Stimulated activated naive CD8-positive, alpha-beta T cell treated with anti-CD3 and anti-CD28 coated beads, Interleukin-15, amount 100 ng/mL, for 72 hours (primary cell): ENCODE data around the gene RPL26.
"Not testable (repeated sequence)": the region's sequence is repeated elsewhere in the genome, so short reads cannot be mapped to it uniquely, and the experiment has no call there.

Experiments used
- ATAC-seq: fragments of 150-1000 bp; cut with Tn5 transposase; 2 replicates; pipeline ENCODE4 v1.10.0; 2021; ENCODE audit warnings: mild to moderate bottlenecking, moderate library complexity
- DNase-seq, 2 donors: peaks; one replicate each; pipeline ENCODE4 v3.0.0; 2021 to 2022
- H3K27ac Mint-ChIP-seq, 2 donors: one replicate each; pipeline ENCODE4 v1.8.0; 2022; ENCODE audit warnings: mild to moderate bottlenecking in 2 of 2, mixed read lengths in 2 of 2, moderate library complexity in 2 of 2
- H3K27me3 Mint-ChIP-seq: one replicate; pipeline ENCODE4 v1.8.0; 2022; ENCODE audit warnings: mixed read lengths
- H3K4me1 Mint-ChIP-seq: one replicate; pipeline ENCODE4 v1.8.0; 2022; ENCODE audit warnings: mild to moderate bottlenecking, mixed read lengths
- H3K4me3 Mint-ChIP-seq, 2 donors: one replicate each; pipeline ENCODE4 v1.8.0; 2022; ENCODE audit warnings: mild to moderate bottlenecking in 2 of 2, mixed read lengths in 2 of 2, moderate library complexity in 1 of 2
- H3K9me3 Mint-ChIP-seq, 2 donors: one replicate each; pipeline ENCODE4 v1.8.0; 2022; ENCODE audit warnings: mixed read lengths in 2 of 2

The RPL26 gene

DNA sequence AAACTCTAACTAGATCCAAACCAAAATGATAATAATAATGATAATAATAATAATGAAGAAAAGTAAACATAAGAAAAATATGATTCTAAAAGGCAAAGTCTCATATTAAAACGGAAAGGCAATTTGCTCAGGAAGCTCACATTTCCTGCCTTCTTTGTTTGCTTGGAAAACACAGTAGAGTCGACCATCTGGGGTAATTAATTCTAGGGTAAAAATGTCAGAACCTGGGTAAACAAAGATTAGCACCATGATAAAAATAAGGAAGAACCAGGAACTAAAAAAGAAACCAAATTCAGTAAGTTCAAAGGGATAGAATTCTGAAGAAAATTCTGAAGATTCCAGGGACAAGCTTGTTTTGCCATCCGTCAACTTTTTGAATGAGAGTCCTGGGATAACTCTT is 22.7 kb downstream of the RPL26 start:
- Mint-ChIP-seq H3K27me3 (no peaks in the 10 kb centered on the region), H3K4me1 (peaks cover 11% of the 10 kb centered on the region), H3K9me3 (no peaks in the 10 kb centered on the region), H3K27ac (no peak overlapping the region), H3K4me3 (no peak overlapping the region)
- DNase-seq, result no peak
- no peak for ATAC-seq

DNA sequence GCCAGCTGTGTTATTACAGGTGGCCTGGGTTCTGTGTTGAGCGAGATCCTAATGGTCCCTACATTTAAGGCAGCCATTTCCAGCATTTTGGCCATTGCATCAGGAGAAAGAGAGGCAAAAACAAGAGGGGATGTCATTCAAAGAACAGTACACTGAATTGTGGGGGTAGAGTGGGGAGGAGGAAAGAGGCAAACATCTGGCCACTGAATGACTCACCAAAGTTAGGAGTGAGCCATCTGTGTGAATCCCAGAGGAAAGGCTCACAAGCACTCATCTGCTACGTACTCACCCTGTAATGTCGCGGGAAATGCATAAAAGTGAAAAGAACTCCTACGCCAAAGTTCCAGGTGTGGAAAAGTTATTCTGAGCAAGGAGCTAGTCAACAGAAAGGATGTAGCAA is 23.2 kb downstream of the RPL26 start:
- peaks cover 11% of the 10 kb centered on the region for H3K4me1 Mint-ChIP-seq
- no peaks in the 10 kb centered on the region for H3K27me3 Mint-ChIP-seq
- DNase-seq (no peak), ATAC-seq (no peak)
- no peak overlapping the region for H3K27ac Mint-ChIP-seq
- no peak overlapping the region for H3K4me3 Mint-ChIP-seq
- no peaks in the 10 kb centered on the region for H3K9me3 Mint-ChIP-seq

DNA sequence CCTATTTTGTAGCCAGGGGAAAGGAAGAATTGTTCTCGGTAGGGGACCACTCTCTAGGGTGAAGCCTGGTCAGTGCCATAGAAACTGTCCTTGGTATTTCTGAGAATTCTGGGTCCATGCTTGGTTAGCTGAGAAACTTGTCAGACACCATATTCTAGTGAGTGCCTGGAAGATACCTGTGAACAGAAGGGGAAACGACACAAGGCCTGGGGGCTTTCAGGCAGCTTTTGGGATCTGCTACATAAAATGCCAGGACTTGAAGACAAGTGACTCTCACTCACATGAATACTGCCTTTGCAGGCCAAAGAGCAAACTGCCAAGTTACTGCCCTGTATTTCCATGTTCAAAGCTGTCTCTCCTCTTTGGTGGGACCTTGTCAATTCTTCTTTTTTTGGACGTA is 25.1 kb downstream of the RPL26 start:
- peaks cover 11% of the 10 kb centered on the region for H3K4me1 Mint-ChIP-seq

DNA sequence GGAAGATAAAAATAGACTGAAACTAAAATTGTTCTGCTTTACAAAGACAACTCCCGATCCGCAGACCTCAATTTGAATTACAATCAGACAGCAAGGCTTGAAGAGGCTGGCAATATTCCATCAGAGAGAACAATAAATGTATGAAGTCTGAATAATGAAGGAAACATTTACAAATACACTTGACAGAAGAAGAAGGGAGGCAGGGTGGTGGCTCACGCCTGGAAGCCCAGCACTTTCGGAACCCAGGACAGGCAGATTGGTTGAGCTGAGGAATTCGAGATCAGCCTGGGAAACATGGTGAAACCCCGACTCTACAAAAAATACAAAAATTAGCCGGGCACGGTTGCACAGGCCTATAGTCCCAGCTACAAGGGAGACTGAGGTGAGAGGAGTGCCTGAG is 28.8 kb downstream of the RPL26 start:
- Mint-ChIP-seq H3K4me1 (no peaks in the 10 kb centered on the region), H3K27me3 (peaks cover 13% of the 10 kb centered on the region), H3K27ac (peak overlapping the region in 1 of 2 donors; percentile 16), H3K9me3 (no peaks in the 10 kb centered on the region), H3K4me3 (no peak overlapping the region)
- ATAC-seq, result no peak
- DNase-seq, result no peak

More for the DNA sequence above, 25.1 kb downstream of the RPL26 start:
- DNase-seq (no peak), ATAC-seq (no peak)
- Mint-ChIP-seq H3K4me3 (no peak overlapping the region), H3K27ac (no peak overlapping the region), H3K9me3 (no peaks in the 10 kb centered on the region), H3K27me3 (no peaks in the 10 kb centered on the region)

DNA sequence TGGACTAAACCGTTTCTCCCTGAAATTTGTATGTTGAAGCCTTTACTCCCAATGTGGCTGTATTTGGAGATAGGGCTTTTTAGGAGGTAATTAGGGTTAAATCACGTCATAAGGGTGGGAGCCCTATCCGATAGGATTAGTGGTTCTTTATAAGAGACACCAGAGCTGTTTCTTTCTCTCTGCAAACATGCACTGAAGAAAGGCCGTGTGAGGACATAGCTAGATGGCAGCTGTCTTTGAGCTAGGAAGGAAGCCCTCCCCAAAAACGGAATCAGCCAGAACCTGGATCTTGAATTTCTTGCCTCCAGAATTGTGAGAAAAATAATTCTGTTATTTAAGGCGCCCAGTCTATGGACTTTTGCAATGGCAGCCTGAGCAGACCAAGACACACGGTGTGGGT is 29.3 kb downstream of the RPL26 start:
- Mint-ChIP-seq H3K27ac (peak overlapping the region in 1 of 2 donors; percentile 19), H3K4me1 (no peaks in the 10 kb centered on the region), H3K27me3 (peaks cover 13% of the 10 kb centered on the region), H3K9me3 (no peaks in the 10 kb centered on the region), H3K4me3 (no peak overlapping the region)
- no peak for ATAC-seq
- no peak for DNase-seq

DNA sequence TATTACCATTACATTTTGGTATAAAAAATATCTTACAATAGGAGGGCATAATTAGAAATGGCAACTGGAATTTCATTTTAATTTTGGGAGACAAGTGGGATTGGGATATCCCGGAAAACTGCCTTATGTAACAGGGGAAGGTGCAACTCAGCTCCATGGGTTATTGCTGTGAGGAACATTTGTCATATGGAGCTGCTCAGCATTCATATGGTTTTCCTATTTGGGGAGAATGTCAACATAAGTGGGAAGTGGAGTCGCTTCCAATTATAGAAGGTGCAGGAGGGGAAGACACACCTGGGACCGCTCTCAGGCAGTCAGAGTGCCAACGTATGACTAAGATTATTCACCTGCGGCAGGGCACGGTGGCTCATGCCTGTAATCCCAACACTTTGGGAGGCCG is 32.7 kb downstream of the RPL26 start:
- no peak for DNase-seq
- Mint-ChIP-seq H3K27me3 (peaks cover 43% of the 10 kb centered on the region), H3K4me1 (peaks cover 4% of the 10 kb centered on the region), H3K9me3 (no peaks in the 10 kb centered on the region), H3K4me3 (no peak overlapping the region), H3K27ac (no peak overlapping the region)
- ATAC-seq, result no peak

DNA sequence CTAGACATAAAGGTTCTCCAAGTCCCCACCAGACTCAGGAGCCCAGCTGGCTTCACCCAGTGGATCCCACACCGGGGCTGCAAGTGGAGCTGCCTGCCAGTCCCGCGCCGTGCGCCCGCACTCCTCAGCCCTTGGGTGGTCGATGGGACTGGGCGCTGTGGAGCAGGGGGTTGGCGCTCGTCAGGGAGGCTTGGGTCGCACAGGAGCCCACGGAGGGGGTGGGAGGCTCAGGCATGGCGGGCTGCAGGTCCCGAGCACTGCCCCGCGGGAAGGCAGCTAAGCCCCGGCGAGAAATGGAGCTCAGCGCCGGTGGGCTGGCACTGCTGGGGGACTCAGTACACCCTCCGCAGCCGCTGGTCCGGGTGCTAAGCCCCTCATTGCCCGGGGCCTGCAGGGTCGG is 36.0 kb downstream of the RPL26 start:
- DNase-seq, H3K9me3 Mint-ChIP-seq, H3K27ac Mint-ChIP-seq, ATAC-seq, H3K4me3 Mint-ChIP-seq: not testable (repeated sequence)
- Mint-ChIP-seq H3K27me3 (peaks cover 51% of the 10 kb centered on the region), H3K4me1 (peaks cover 12% of the 10 kb centered on the region)

DNA sequence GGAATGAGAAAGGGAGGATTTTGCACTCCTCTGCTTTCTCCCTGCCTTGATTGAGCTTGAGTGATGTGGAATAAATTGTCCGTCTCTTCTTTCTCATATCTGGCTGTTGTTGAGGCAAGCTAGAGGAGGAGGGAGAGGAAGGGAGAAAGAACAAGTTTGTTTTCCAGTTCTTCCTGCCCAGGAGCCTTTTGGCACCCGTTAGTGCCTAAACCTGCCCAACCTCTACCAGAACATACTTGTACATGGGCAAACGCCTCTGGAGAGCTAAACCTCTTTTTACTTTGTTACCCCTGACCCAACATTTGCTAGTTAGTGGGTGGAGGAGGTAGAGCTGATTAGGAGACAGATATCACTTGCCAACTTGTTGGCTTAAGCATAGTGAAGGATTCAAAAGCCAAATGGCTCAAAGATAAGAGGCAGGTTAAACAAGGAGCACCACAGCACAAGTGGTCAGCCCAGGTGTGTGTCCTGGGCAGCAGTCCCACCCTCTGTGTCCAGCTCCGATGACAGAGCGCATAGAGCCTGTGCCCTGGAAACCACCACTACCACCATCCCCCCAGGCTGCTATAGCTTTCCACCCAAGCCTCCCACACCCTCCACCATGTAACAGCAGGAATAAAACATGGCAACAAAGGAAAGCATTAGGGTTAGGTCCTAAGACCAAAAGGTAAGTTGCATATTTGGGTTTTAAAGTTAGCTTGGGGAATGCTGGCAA is 36.9 kb downstream of the RPL26 start:
- Mint-ChIP-seq H3K4me3 (no peak overlapping the region), H3K9me3 (no peaks in the 10 kb centered on the region), H3K27ac (peak overlapping the region in 1 of 2 donors; percentile 65), H3K4me1 (peaks cover 12% of the 10 kb centered on the region), H3K27me3 (peaks cover 51% of the 10 kb centered on the region)
- no peak for DNase-seq
- ATAC-seq, result no peak

DNA sequence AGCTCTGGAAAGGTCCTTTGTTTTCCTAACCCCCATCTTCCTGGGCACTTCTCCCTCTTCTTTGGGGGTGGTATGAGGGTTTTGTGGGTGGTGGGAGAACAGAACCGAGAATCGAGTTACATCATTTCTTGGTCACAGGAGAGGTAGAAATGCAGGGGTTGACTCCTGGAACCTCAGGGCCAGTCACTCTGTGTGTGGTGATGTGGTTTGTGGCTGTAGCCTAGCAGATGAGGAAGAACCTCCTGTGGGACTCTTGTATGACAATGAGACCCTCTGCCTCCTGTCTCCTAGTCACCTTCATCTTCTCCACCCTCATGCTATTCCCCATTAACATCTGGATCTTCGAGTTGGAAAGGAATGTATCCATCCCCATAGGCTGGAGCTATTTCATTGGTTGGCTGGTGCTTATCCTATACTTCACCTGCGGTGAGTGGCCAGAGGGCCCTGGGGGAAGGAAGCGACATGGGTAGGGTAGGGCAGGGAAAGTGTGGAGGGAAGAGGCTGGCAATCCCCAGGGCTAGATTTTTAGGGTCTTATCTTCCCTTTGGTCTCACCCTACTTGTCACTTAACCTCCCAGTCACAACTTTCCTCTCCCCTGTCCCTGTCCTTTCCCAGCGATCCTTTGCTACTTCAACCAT is 37.8 kb downstream of the RPL26 start:
- peak overlapping the region in 1 of 2 donors; percentile 65 for H3K27ac Mint-ChIP-seq
- no peak overlapping the region for H3K4me3 Mint-ChIP-seq
- H3K9me3 Mint-ChIP-seq, result no peaks in the 10 kb centered on the region
- H3K4me1 Mint-ChIP-seq, result peaks cover 12% of the 10 kb centered on the region
- peak in 1 of 2 donors; percentile 44 for DNase-seq
- H3K27me3 Mint-ChIP-seq, result peaks cover 47% of the 10 kb centered on the region
- peak; percentile 93 for ATAC-seq

DNA sequence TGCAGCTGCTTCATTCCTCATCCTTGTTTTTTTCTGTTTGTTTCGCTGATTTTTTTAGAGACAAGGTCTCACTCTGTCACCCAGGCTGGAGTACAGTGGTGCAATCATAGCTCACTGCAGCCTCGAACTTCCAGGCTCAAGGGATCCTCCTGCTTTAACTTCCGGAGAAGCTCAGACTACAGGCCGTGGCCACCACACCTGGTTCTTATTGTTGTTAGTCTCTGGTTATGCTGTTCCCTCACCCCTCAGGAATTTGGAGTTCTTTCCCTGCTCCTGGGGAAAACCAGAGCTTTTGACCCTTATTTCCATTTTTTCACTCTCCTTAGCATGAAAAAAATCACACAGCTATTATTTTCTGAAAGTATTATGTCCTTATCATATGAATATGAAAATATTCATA is 41.5 kb downstream of the RPL26 start:
- peaks cover 28% of the 10 kb centered on the region for H3K4me1 Mint-ChIP-seq
- H3K9me3 Mint-ChIP-seq, result no peaks in the 10 kb centered on the region
- no peak for ATAC-seq
- H3K27me3 Mint-ChIP-seq, result peaks cover 36% of the 10 kb centered on the region
- no peak overlapping the region for H3K27ac Mint-ChIP-seq
- no peak for DNase-seq
- no peak overlapping the region for H3K4me3 Mint-ChIP-seq

DNA sequence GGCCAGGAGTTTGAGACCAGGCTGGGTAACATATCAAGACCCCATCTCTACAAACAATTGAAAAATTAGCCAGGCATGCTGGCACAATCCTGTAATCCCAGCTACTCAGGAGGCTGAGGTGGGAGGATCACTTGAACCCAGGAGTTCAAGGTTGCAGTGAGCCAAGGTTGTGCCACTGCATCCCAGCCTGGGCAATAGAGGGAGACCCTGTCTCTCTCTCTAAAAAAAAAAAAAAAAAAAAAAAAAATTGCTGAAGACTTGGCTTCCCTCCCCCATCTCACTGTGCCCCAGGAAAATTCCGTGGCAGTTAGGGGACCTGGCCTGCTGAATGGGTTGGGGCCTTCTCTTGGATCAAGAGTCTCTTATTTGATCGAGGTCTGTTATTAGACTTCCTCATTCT is 43.5 kb downstream of the RPL26 start, which contains the start of gene ODF4:
TSS of gene ODF4 (plus strand) at position 301 of the 400 bp plus-strand sequence. CDS start 212 bp downstream, outside the sequence.
- no peak for DNase-seq
- Mint-ChIP-seq H3K27me3 (peaks cover 20% of the 10 kb centered on the region), H3K4me1 (peaks cover 16% of the 10 kb centered on the region), H3K9me3 (no peaks in the 10 kb centered on the region), H3K27ac (peak within 1 kb of the TSS in 1 of 2 donors; percentile 19), H3K4me3 (no peak within 1 kb of the TSS)
- no peak for ATAC-seq

DNA sequence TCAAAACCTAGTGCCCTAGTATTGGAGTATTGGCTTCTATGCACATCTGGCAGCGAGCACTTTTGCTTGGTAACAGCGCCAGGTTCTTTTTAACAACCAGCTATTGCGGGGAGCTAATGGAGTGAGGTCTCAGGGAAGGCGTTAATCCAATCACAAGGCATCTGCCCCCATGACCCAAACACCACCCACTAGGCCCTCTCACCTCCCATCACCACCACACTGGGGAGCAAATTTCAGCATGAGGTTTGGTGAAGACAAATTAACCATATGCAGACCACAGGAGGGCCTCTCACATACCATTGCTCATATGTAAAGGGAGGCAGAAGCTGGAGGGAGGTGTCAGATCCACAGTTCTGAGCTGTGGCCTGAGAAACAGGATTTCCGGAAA is 44.2 kb downstream of the RPL26 start:
- DNase-seq (no peak), ATAC-seq (peak; percentile 55)
- H3K27me3 Mint-ChIP-seq, result peaks cover 20% of the 10 kb centered on the region
- H3K4me1 Mint-ChIP-seq, result peaks cover 16% of the 10 kb centered on the region
- no peak overlapping the region for H3K27ac Mint-ChIP-seq
- no peaks in the 10 kb centered on the region for H3K9me3 Mint-ChIP-seq
- no peak overlapping the region for H3K4me3 Mint-ChIP-seq

DNA sequence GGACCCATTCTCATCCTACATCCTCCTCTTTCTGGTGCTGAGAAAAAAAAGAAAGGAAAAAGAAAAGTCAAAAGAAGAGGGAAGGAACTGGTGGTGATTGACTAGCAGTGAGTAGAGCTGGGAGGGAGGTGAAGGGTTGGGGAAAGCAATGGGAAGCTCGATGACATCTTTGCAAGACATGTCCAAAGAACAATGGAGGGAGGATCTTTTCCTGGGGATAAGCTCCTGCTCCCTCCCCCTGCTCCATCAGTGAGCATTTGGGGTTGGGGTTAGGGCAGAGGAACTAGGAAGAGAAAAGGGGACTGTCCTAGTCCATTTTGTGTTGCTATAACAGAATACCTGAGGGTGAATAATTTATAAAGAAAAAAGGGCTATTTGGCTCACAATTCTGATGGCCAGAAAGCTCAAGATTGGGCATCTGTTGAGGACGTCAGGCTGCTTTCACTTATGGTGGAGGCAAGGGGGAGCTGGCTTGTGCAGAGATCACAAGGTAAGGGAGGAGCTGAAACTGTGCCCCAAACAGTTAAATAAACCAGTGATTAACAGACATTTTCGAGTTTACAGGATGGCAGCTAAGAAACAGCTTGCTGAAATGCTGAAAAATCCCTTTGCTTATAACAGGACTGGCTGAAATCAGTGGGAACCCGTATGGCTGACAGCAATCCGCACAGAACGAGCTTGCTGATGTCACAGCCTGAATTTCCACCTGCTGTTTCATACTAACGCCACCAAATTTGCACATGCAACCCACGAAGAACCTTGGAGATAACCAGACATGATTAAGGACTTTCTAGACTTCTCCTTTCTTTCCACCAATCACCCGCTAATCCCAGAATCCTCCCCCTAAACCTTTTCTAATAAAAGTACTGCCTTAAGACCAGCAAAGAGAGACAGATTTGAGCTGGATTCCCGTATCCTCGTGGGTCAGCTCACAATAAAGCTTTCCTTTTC is 44.9 kb downstream of the RPL26 start:
- Mint-ChIP-seq H3K4me3 (peak overlapping the region; percentile 42), H3K27ac (no peak overlapping the region), H3K27me3 (peaks cover 20% of the 10 kb centered on the region), H3K9me3 (no peaks in the 10 kb centered on the region), H3K4me1 (peaks cover 16% of the 10 kb centered on the region)
- ATAC-seq (peak; percentile 52), DNase-seq (no peak)

DNA sequence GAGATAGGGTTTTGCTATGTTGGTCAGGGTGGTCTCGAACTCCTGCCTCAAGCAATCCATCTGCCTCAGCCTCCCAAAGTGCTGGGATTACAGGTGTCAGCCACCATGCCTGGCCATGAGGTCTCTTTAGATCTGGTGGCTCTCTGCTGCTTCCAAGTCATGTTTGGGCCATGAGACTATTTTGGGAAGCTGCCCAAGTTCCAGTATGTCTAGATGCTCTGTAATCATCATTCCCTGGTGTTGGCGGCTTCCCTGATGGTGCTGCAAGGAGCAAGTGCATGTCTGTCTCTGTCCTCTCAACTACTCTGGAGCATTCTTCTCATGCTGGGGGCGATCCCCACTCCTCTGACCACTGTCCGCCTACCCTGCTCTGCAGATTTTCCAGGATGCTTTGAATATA is 49.7 kb downstream of the RPL26 start:
- DNase-seq, result no peak
- Mint-ChIP-seq H3K27ac (no peak overlapping the region), H3K4me1 (peaks cover 8% of the 10 kb centered on the region), H3K4me3 (no peak overlapping the region), H3K27me3 (peaks cover 24% of the 10 kb centered on the region), H3K9me3 (no peaks in the 10 kb centered on the region)
- ATAC-seq, result no peak

DNA sequence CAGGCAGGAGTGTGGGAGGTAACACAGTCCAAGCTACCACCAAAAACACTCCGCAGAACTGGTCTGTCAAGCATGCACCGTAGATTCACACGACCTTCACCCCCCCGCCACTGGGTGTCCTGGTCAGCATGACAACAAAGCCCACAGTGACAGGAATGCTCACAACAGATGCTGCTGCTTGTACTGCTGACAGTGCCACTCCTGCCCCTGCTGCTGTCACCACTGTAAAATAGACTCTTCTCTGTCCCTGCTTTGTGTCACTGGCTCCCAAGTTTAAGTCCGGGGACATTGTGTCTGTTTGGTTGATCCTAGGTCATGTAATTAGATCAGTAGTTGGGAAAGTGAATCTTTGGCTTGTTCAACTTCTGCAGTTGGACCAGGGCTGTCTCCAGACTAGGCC is 50.3 kb downstream of the RPL26 start:
- Mint-ChIP-seq H3K9me3 (no peaks in the 10 kb centered on the region), H3K27me3 (peaks cover 24% of the 10 kb centered on the region), H3K27ac (no peak overlapping the region), H3K4me3 (no peak overlapping the region), H3K4me1 (peaks cover 2% of the 10 kb centered on the region)
- no peak for ATAC-seq
- no peak for DNase-seq

DNA sequence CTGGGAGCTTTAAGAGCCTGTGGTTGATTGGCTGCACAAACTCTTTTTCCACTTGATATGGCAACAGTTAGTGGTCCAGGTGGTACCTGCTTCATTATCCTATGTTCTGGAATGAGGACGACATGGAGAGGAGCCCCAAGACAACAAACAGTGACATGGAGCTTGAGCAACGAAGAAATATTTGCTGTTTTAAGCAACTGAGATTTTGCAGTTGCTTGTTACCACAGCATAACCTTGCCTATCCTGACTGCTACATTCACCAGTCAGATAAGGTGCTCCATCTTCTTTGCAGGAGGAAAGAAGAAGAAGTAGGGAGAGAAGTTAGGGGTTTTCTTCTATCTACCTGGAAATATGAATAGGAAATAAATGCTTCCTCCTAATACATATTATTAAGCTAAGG is 50.9 kb downstream of the RPL26 start:
- H3K4me1 Mint-ChIP-seq, result peaks cover 4% of the 10 kb centered on the region
- H3K4me3 Mint-ChIP-seq, result no peak overlapping the region
- H3K27ac Mint-ChIP-seq, result no peak overlapping the region
- H3K9me3 Mint-ChIP-seq, result no peaks in the 10 kb centered on the region
- no peak for ATAC-seq
- no peak for DNase-seq
- peaks cover 28% of the 10 kb centered on the region for H3K27me3 Mint-ChIP-seq
